GM12801 (cell line): Measurements from ENCODE around the gene CRYGD.

ENCODE experiments used
- CTCF ChIP-seq: IDR thresholded peaks from one replicate; pipeline ENCODE4 v1.5.1; 2011; ENCODE audit warnings: control low read depth; ENCODE audit not compliant: insufficient read length; ENCODE audit errors: extremely low read depth

CRYGD gene

GRCh38 chr2:208139447-208139846 is 15.1 kb upstream of the CRYGD start:
- no peak for TF ChIP-seq CTCF

GRCh38 chr2:208136716-208137094 is 12.4 kb upstream of the CRYGD start:
- TF ChIP-seq CTCF, result no peak

- no peak for TF ChIP-seq CTCF
Observed at GRCh38 chr2:208135794-208136715, 11.7 kb upstream of the CRYGD start.

- TF ChIP-seq CTCF, result no peak
Observed at GRCh38 chr2:208134928-208135586, 10.7 kb upstream of the CRYGD start.

- no peak for TF ChIP-seq CTCF
Observed at GRCh38 chr2:208130712-208131110, 6.4 kb upstream of the CRYGD start.

- no peak for TF ChIP-seq CTCF
Observed at GRCh38 chr2:208129744-208130711, 5.7 kb upstream of the CRYGD start, which contains the start of gene CRYGC. Gene CRYGC, minus strand, starts transcription at chr2:208129828. Its CDS starts 36 bp downstream, at chr2:208129792.
